Right lobe of liver (tissue), 6 donors: ENCODE data around the gene ZSCAN31. TPM values are rescaled to one million over a fixed set of nuclear protein-coding genes. Genes with fewer than 3 reads are reported as not detected.

Source experiments
- ATAC-seq, 4 donors: fragments of 200-7000 bp; cut with Tn5 transposase; one replicate each; pipeline ENCODE4 v1.9.1; 2020; ENCODE audit warnings: mild to moderate bottlenecking in 4 of 4, moderate library complexity in 4 of 4
- DNase-seq, 3 donors: peaks; one replicate each; pipeline ENCODE4 v3.0.0-alpha.2; 2020
- H3K27ac ChIP-seq, 3 donors: fragments of 200-600 bp; one replicate each; pipeline ENCODE4 v1.8.0; 2022
- H3K27me3 ChIP-seq, 2 donors: fragments of 200-600 bp; one replicate each; pipeline ENCODE4 v1.8.0; 2022
- H3K36me3 ChIP-seq, 4 donors: fragments of 200-600 bp; sonication (generic) in 1 of 4; one replicate each; pipeline versions ENCODE4 v1.5.1 to v1.8.0; 2017 to 2022; ENCODE audit warnings: control low read depth in 1 of 4
- H3K4me1 ChIP-seq, 4 donors: fragments of 200-600 bp; sonication (generic) in 1 of 4; one replicate each; pipeline versions ENCODE4 v1.5.1 to v1.8.0; 2017 to 2022; ENCODE audit warnings: control low read depth in 1 of 4
- H3K4me3 ChIP-seq, 3 donors: fragments of 200-600 bp; one replicate each; pipeline ENCODE4 v1.8.0; 2022
- H3K9me3 ChIP-seq, 4 donors: fragments of 200-600 bp; sonication (generic) in 1 of 4; one replicate each; pipeline versions ENCODE4 v1.5.1 to v1.8.0; 2017 to 2022; ENCODE audit warnings: control low read depth in 1 of 4
- CTCF ChIP-seq, 4 donors: fragments of 200-600 bp in 3 of 4; fragments of 450-650 bp in 1 of 4; IDR thresholded peaks; one replicate each; pipeline versions ENCODE4 v1.5.1 to v1.8.0; 2016 to 2022; ENCODE audit warnings: antibody characterized with exemption in 4 of 4, mild to moderate bottlenecking in 2 of 4
- POLR2A ChIP-seq: fragments of 450-650 bp; IDR thresholded peaks from one replicate; pipeline ENCODE4 v1.6.1; 2017; ENCODE audit warnings: antibody characterized with exemption, mild to moderate bottlenecking
- WGBS: methylation state at CpG from one replicate; pipeline ENCODE4 v1.1.6; 2018; ENCODE audit warnings: low coverage, low lambda C conversion rate; ENCODE audit not compliant: insufficient coverage; ENCODE audit errors: missing lambda C conversion rate; 5-methylcytosine and 5-hydroxymethylcytosine counted together
- intact Hi-C, 2 donors: fragments of 100-400 bp; cut with DNase I; formaldehyde crosslinking; loops; one replicate each; pipeline versions ENCODE4 v1.11.2 to v1.14.1; 2022
- total RNA-seq, 6 experiments: library from RNA; depleted of rRNA in 2 of 6; stranded (reverse); fragments of >200 nt in 2 of 6; fragmentation: NEBNext Ultra II Directional in 3 of 6; extraction: Animal tissue kit (Norgen Biotek cat#: 25700) in 3 of 6; gene quantifications; one replicate each; pipeline versions ENCODE4 v1.1.0 to v1.2.4, GENCODE V29; 2016 to 2023
- donor health status: DM: no; HTN: yes; CAD: no.
- donor health status: DM: no; HTN: no; CAD: no.
- donor health status: DM: no; HTN: no; CAD: no.
- donor health status: DM: no; HTN: yes; CAD: no.
- donor health status: DM: no; HTN: yes; CAD: no.

Gene ZSCAN31
- total RNA-seq, 6 experiments from 2014 or later = 3.7 to 6.9 (median 4.6) TPM

GRCh38 chr6:28380381-28380780 lies 44.4 kb upstream of the ZSCAN31 start:
- Histone ChIP-seq H3K4me1 (peaks cover 0 to 5% (median 0%) of the 10 kb centered on the region in 4 donors), H3K27me3 (no peaks in the 10 kb centered on the region), H3K27ac (no peak overlapping the region), H3K36me3 (peaks cover 0 to 3% (median 0%) of the 10 kb centered on the region in 4 donors), H3K9me3 (no peaks in the 10 kb centered on the region), H3K4me3 (no peak overlapping the region)
- 100% methylated on average over 2 of the region's 2 CpGs for WGBS
- no peak for ATAC-seq
- DNase-seq = no peak
- intact Hi-C loops = no loop called here
- no peak for TF ChIP-seq CTCF (IDR thresholded peaks at IDR 0.05)
- TF ChIP-seq POLR2A = no peak

GRCh38 chr6:28378644-28379043 lies 42.7 kb upstream of the ZSCAN31 start:
- ATAC-seq (no peak), DNase-seq (no peak)
- TF ChIP-seq CTCF (IDR thresholded peaks at IDR 0.05) (no peak), POLR2A (no peak)
- H3K4me3 ChIP-seq = no peak overlapping the region
- no peak overlapping the region for H3K27ac ChIP-seq
- peaks cover 0 to 3% (median 0%) of the 10 kb centered on the region in 4 donors for H3K36me3 ChIP-seq
- intact Hi-C loops = no loop called here
- peaks cover 0 to 5% (median 0%) of the 10 kb centered on the region in 4 donors for H3K4me1 ChIP-seq
- H3K27me3 ChIP-seq = no peaks in the 10 kb centered on the region
- no peaks in the 10 kb centered on the region for H3K9me3 ChIP-seq

GRCh38 chr6:28377879-28378278 lies 41.9 kb upstream of the ZSCAN31 start:
- H3K4me1 ChIP-seq = peaks cover 0 to 4% (median 0%) of the 10 kb centered on the region in 4 donors
- H3K27me3 ChIP-seq = no peaks in the 10 kb centered on the region
- intact Hi-C loops = no loop called here
- no peak overlapping the region for H3K27ac ChIP-seq
- no peak for ATAC-seq
- no peak for DNase-seq
- peaks cover 0 to 3% (median 0%) of the 10 kb centered on the region in 4 donors for H3K36me3 ChIP-seq
- no peak overlapping the region for H3K4me3 ChIP-seq
- WGBS = 100% methylated on average over 1 of the region's 1 CpG
- H3K9me3 ChIP-seq = no peaks in the 10 kb centered on the region
- TF ChIP-seq POLR2A (no peak), CTCF (IDR thresholded peaks at IDR 0.05) (no peak)

GRCh38 chr6:28373925-28374324 lies 38.0 kb upstream of the ZSCAN31 start:
- Histone ChIP-seq H3K27ac (no peak overlapping the region), H3K4me3 (no peak overlapping the region), H3K4me1 (no peaks in the 10 kb centered on the region), H3K36me3 (no peaks in the 10 kb centered on the region), H3K27me3 (no peaks in the 10 kb centered on the region), H3K9me3 (no peaks in the 10 kb centered on the region)
- TF ChIP-seq POLR2A = no peak
- intact Hi-C loops = no loop called here
- DNase-seq (no peak), ATAC-seq (no peak)
- 86% methylated on average over 1 of the region's 1 CpG for WGBS

- intact Hi-C loops = no loop called here
- DNase-seq = no peak
- 82% methylated on average over 8 of the region's 9 CpGs for WGBS
- Histone ChIP-seq H3K27me3 (no peaks in the 10 kb centered on the region), H3K27ac (no peak overlapping the region), H3K36me3 (no peaks in the 10 kb centered on the region), H3K4me3 (no peak overlapping the region), H3K9me3 (no peaks in the 10 kb centered on the region), H3K4me1 (no peaks in the 10 kb centered on the region)
- TF ChIP-seq CTCF (IDR thresholded peaks at IDR 0.05) (no peak), POLR2A (no peak)
- no peak for ATAC-seq
Observed at GRCh38 chr6:28371706-28372451, 35.9 kb upstream of the ZSCAN31 start.
